Activated B cell treated with CpG ODN at 0.5 μM for 24 hours (primary cell): ENCODE data around the gene ZNF419. TPM values are rescaled to one million over a fixed set of nuclear protein-coding genes. Genes with fewer than 3 reads are reported as not detected.
"Not testable (repeated sequence)": the region's sequence is repeated elsewhere in the genome, so short reads cannot be mapped to it uniquely, and the experiment has no call there.

ENCODE experiments used
- ATAC-seq: fragments of 200-7000 bp; cut with Tn5 transposase; one replicate; pipeline ENCODE4 v1.10.0; 2021; ENCODE audit warnings: low read depth, mild to moderate bottlenecking, moderate library complexity
- CTCF ChIA-PET: fragments of 350-600 bp; sonication (Branson Sonifier 250); formaldehyde crosslinking; loops from one replicate; lab custom pipeline; 2021; ENCODE audit warnings: antibody characterized with exemption; lab: Charles Lee
- POLR2A ChIA-PET: fragments of 350-600 bp; sonication (Branson Sonifier 250); formaldehyde crosslinking; loops from one replicate; lab custom pipeline; 2021; ENCODE audit warnings: antibody characterized with exemption; lab: Charles Lee
- DNase-seq: peaks from one replicate; pipeline ENCODE4 v3.0.0; 2022
- H3K27ac Mint-ChIP-seq: one replicate; pipeline ENCODE4 v1.8.0; 2020; ENCODE audit warnings: mixed read lengths
- H3K27me3 Mint-ChIP-seq: one replicate; pipeline ENCODE4 v1.8.0; 2021; ENCODE audit warnings: mixed read lengths
- H3K36me3 Mint-ChIP-seq: one replicate; pipeline ENCODE4 v1.8.0; 2021; ENCODE audit warnings: low read depth, mixed read lengths
- H3K4me1 Mint-ChIP-seq: one replicate; pipeline ENCODE4 v1.8.0; 2021; ENCODE audit warnings: mixed read lengths
- H3K4me3 Mint-ChIP-seq: one replicate; pipeline ENCODE4 v1.8.0; 2020; ENCODE audit warnings: mild to moderate bottlenecking, mixed read lengths
- H3K9me3 Mint-ChIP-seq: one replicate; pipeline ENCODE4 v1.8.0; 2020; ENCODE audit warnings: mixed read lengths
- intact Hi-C: fragments of 100-400 bp; cut with micrococcal nuclease; formaldehyde crosslinking; loops from one replicate; pipeline ENCODE4 v1.15.1; 2024
- total RNA-seq: library from RNA; stranded (reverse); gene quantifications from 2 replicates; pipeline ENCODE4 v1.2.3, GENCODE V29; 2022
- TF ChIP-seq, protein P1 (sequence below): fragments of 200-600 bp; IDR thresholded peaks from one replicate; pipeline ENCODE4 v1.8.0; 2022; ENCODE audit warnings: antibody characterized with exemption, mild to moderate bottlenecking

ZNF419 gene
- 17.2 TPM in 2 replicates for total RNA-seq

- H3K36me3 Mint-ChIP-seq = peaks cover 36% of the 10 kb centered on the region
Observed at GRCh38 chr19:57487477-57488298, at the start of gene ZNF419. TSS of gene ZNF419 (plus strand) at chr19:57487750. CDS start at chr19:57487951, 201 bp downstream.

GRCh38 chr19:57437931-57438330, 49.6 kb upstream of the ZNF419 start:
- no peak for ATAC-seq
- no peak for DNase-seq
- Mint-ChIP-seq H3K27me3 (no peaks in the 10 kb centered on the region), H3K4me1 (peaks cover 36% of the 10 kb centered on the region), H3K4me3 (no peak overlapping the region), H3K27ac (no peak overlapping the region), H3K9me3 (peaks cover 8% of the 10 kb centered on the region), H3K36me3 (peaks cover 50% of the 10 kb centered on the region)
- CTCF ChIA-PET = no interaction called here
- TF ChIP-seq, protein P1, sequence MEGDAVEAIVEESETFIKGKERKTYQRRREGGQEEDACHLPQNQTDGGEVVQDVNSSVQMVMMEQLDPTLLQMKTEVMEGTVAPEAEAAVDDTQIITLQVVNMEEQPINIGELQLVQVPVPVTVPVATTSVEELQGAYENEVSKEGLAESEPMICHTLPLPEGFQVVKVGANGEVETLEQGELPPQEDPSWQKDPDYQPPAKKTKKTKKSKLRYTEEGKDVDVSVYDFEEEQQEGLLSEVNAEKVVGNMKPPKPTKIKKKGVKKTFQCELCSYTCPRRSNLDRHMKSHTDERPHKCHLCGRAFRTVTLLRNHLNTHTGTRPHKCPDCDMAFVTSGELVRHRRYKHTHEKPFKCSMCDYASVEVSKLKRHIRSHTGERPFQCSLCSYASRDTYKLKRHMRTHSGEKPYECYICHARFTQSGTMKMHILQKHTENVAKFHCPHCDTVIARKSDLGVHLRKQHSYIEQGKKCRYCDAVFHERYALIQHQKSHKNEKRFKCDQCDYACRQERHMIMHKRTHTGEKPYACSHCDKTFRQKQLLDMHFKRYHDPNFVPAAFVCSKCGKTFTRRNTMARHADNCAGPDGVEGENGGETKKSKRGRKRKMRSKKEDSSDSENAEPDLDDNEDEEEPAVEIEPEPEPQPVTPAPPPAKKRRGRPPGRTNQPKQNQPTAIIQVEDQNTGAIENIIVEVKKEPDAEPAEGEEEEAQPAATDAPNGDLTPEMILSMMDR = no peak
- POLR2A ChIA-PET = no interaction called here
- intact Hi-C loops = no loop called here

More at GRCh38 chr19:57487477-57488298, at the start of gene ZNF419:
- peaks cover 11% of the 10 kb centered on the region for H3K9me3 Mint-ChIP-seq
- H3K27me3 Mint-ChIP-seq, CTCF ChIA-PET: not testable (repeated sequence)
- H3K4me3 Mint-ChIP-seq = peak within 1 kb of the TSS; percentile 70
- POLR2A ChIA-PET = interaction anchor here (1.0 to 1.7 kb wide), 4 partner anchors 9 to 429 kb away, joined by 3 to 8 read pairs (median 4); partner anchors contain the start of genes ZNF417, ZNF772 and ZNF773
- intact Hi-C loops = loop anchor here (1.0 to 5.0 kb wide), 8 partner anchors 10 to 460 kb away; partner anchors contain the start of genes ZNF17, ZNF211, ZNF256 and ZNF416
- H3K27ac Mint-ChIP-seq = peak within 1 kb of the TSS; percentile 65
- DNase-seq (peak; percentile 88), ATAC-seq (peak; percentile 98)
- peaks cover 13% of the 10 kb centered on the region for H3K4me1 Mint-ChIP-seq

- DNase-seq = no peak
- Mint-ChIP-seq H3K4me1 (peaks cover 42% of the 10 kb centered on the region), H3K9me3 (peaks cover 8% of the 10 kb centered on the region), H3K27ac (no peak overlapping the region), H3K27me3 (no peaks in the 10 kb centered on the region), H3K36me3 (peaks cover 60% of the 10 kb centered on the region), H3K4me3 (no peak overlapping the region)
- POLR2A ChIA-PET = no interaction called here
- CTCF ChIA-PET = no interaction called here
- intact Hi-C loops = no loop called here
- no peak for ATAC-seq
- TF ChIP-seq, protein P1 = no peak
Observed at GRCh38 chr19:57438925-57439324, 48.6 kb upstream of the ZNF419 start.

GRCh38 chr19:57441979-57442752, 45.4 kb upstream of the ZNF419 start:
- no peaks in the 10 kb centered on the region for H3K27me3 Mint-ChIP-seq
- DNase-seq (no peak), ATAC-seq (no peak)
- intact Hi-C loops = no loop called here
- POLR2A ChIA-PET = no interaction called here
- peaks cover 19% of the 10 kb centered on the region for H3K4me1 Mint-ChIP-seq
- peaks cover 22% of the 10 kb centered on the region for H3K9me3 Mint-ChIP-seq
- TF ChIP-seq, protein P1 = no peak
- H3K4me3 Mint-ChIP-seq = no peak overlapping the region
- H3K27ac Mint-ChIP-seq = no peak overlapping the region
- CTCF ChIA-PET = no interaction called here
- H3K36me3 Mint-ChIP-seq = peaks cover 77% of the 10 kb centered on the region

DNA sequence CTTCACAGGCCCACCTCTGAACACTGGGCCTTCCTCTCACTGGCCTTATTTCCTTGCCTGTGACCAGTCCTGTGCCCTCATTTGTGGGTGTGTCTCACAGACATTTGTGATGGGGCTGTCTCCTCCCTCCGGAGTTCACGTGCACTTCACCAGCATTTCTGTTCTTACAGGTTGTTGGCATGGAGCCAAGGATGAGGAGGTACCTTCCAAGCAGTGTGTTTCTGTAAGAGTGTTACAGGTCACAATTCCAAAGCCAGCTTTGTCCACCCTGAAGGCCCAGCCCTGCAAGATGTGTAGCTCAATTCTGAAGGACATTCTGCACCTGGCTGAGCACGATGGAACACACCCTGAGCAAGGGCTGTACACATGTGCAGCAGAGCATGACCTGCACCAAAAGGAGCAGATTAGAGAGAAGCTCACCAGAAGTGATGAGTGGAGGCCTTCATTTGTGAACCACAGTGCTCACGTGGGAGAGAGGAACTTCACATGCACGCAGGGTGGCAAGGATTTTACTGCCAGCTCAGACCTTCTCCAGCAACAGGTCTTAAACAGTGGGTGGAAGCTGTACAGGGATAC, 44.3 kb upstream of the ZNF419 start:
- no peak for DNase-seq
- ATAC-seq = no peak
- POLR2A ChIA-PET = no interaction called here
- TF ChIP-seq, protein P1 = no peak
- Mint-ChIP-seq H3K27ac (no peak overlapping the region), H3K36me3 (peaks cover 73% of the 10 kb centered on the region), H3K9me3 (peaks cover 24% of the 10 kb centered on the region), H3K4me1 (peaks cover 19% of the 10 kb centered on the region), H3K4me3 (no peak overlapping the region), H3K27me3 (no peaks in the 10 kb centered on the region)
- CTCF ChIA-PET = no interaction called here
- intact Hi-C loops = no loop called here
